GM23338 (cell line): ENCODE measurements around the gene NPB. TPM values are rescaled to one million over a fixed set of nuclear protein-coding genes. Genes with fewer than 3 reads are reported as not detected.

Experiments
- CTCF ChIP-seq, 2 experiments: fragments of 200-600 bp in 1 of 2; sonication (generic) in 1 of 2; conservative IDR thresholded peaks; 2 replicates each; pipeline versions ENCODE4 v1.5.1 to v1.6.1; 2016 to 2017; ENCODE audit warnings: antibody characterized with exemption in 2 of 2, low read depth in 2 of 2, mild to moderate bottlenecking in 2 of 2, moderate library complexity in 1 of 2
- ETS1 ChIP-seq: IDR thresholded peaks from 2 replicates; pipeline ENCODE4 v1.6.1; 2016; ENCODE audit warnings: antibody characterized with exemption
- EZH2 ChIP-seq: fragments of 200-600 bp; sonication (generic); IDR thresholded peaks from one replicate; pipeline ENCODE4 v1.8.0; 2017; ENCODE audit warnings: antibody characterized with exemption, mild to moderate bottlenecking, low read depth; ENCODE audit not compliant: unreplicated experiment
- EZH2phosphoT487 ChIP-seq: fragments of 200-600 bp; sonication (generic); IDR thresholded peaks from one replicate; pipeline ENCODE4 v1.8.1; 2018; ENCODE audit warnings: antibody characterized with exemption; ENCODE audit not compliant: unreplicated experiment
- ZNF331 ChIP-seq: fragments of 250-450 bp; sonication (Bioruptor Pico); IDR thresholded peaks from 2 replicates; pipeline ENCODE4 v1.5.0; 2020; ENCODE audit warnings: low read depth, mild to moderate bottlenecking, moderate library complexity
- ZNF462 ChIP-seq: fragments of 250-450 bp; sonication (Bioruptor Pico); IDR thresholded peaks from 2 replicates; pipeline ENCODE4 v1.5.0; 2020; ENCODE audit warnings: mild to moderate bottlenecking, moderate library complexity
- polyA plus RNA-seq: library from polyadenylated mRNA; unstranded; fragments of >200 nt; fragmentation: Nextera tagmentation; extraction: Ambion mirVana; gene quantifications from 2 replicates; pipeline ENCODE4 v1.2.1, GENCODE V29; 2016
- total RNA-seq: library from RNA; depleted of rRNA; stranded (reverse); fragments of >200 nt; shearing (Covaris generic); gene quantifications from 2 replicates; pipeline ENCODE4 v1.2.3, GENCODE V29; 2014

The NPB gene
- total and polyA plus RNA-seq, 2 experiments from 2014 or later, result 3.6 to 3.8 TPM

GRCh38 chr17:81931557-81932332, 29.7 kb downstream of the NPB start (continued):
- TF ChIP-seq ZNF462 (no peak), CTCF (conservative IDR thresholded peaks at IDR 0.05; ENCODE audit: low read depth in 2 of 2) (peak in 1 of 2 experiments; percentile 32; a peak in 1 of 4 replicates), EZH2phosphoT487 (no peak), EZH2 (no peak), ZNF331 (no peak), ETS1 (no peak)
